GM12874 (cell line): ENCODE results near the gene SHISA9.

ENCODE experiments used
- CTCF ChIP-seq: IDR thresholded peaks from 2 replicates; pipeline ENCODE4 v1.5.1; 2011; ENCODE audit warnings: low read depth, mild to moderate bottlenecking, control low read depth, low read length, moderate library complexity; ENCODE audit not compliant: insufficient read depth

The SHISA9 gene

GRCh38 chr16:13153696-13154095 lies 252.3 kb downstream of the SHISA9 start:
- TF ChIP-seq CTCF, result no peak

- no peak for TF ChIP-seq CTCF
Measured at GRCh38 chr16:13154799-13155198, 253.4 kb downstream of the SHISA9 start.

- no peak for TF ChIP-seq CTCF
Measured at GRCh38 chr16:13155377-13155776, 254.0 kb downstream of the SHISA9 start.

GRCh38 chr16:13155780-13156179 lies 254.4 kb downstream of the SHISA9 start:
- no peak for TF ChIP-seq CTCF

GRCh38 chr16:13157082-13157481 lies 255.7 kb downstream of the SHISA9 start:
- TF ChIP-seq CTCF, result no peak

- TF ChIP-seq CTCF, result no peak
Measured at GRCh38 chr16:13158427-13158826, 257.0 kb downstream of the SHISA9 start.

GRCh38 chr16:13165024-13165423 lies 263.6 kb downstream of the SHISA9 start:
- TF ChIP-seq CTCF, result no peak

- no peak for TF ChIP-seq CTCF
Measured at GRCh38 chr16:13168091-13168572, 266.7 kb downstream of the SHISA9 start.
